ENCODE data around the gene SUMO4.

DNA sequence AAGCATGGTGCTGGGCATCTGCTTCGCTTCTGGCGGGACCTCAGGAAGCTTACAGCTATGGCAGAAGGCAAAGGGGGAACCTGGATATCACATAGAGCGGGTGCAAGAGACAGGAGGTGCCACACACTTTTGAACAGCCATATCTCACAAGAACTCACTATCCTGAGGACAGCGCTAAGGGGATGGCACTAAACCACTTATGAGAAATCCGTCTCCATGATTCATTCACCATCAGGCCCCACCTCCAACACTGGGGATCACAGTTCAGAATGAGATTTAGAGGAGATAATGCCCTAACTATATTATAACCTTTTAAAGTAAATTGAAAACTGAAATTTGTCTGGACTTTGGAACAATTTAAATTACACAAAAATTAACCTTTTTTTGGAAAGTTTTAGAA lies 37.8 kb upstream of the SUMO4 start:
- TF ChIP-seq, protein P1, sequence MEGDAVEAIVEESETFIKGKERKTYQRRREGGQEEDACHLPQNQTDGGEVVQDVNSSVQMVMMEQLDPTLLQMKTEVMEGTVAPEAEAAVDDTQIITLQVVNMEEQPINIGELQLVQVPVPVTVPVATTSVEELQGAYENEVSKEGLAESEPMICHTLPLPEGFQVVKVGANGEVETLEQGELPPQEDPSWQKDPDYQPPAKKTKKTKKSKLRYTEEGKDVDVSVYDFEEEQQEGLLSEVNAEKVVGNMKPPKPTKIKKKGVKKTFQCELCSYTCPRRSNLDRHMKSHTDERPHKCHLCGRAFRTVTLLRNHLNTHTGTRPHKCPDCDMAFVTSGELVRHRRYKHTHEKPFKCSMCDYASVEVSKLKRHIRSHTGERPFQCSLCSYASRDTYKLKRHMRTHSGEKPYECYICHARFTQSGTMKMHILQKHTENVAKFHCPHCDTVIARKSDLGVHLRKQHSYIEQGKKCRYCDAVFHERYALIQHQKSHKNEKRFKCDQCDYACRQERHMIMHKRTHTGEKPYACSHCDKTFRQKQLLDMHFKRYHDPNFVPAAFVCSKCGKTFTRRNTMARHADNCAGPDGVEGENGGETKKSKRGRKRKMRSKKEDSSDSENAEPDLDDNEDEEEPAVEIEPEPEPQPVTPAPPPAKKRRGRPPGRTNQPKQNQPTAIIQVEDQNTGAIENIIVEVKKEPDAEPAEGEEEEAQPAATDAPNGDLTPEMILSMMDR (conservative IDR thresholded peaks at IDR 0.05; ENCODE audit: low read depth, low read length) = no peak
- TF ChIP-seq POLR2A (IDR thresholded peaks at IDR 0.05; ENCODE audit: low read depth, low read length) (no peak), MXI1 (IDR thresholded peaks at IDR 0.05; ENCODE audit: borderline replicate concordance, low read depth, low read length) (no peak), RAD21 (IDR thresholded peaks at IDR 0.05; ENCODE audit: low read length) (no peak), CHD1 (IDR thresholded peaks at IDR 0.05; ENCODE audit: low read depth, low read length) (no peak), MAFK (IDR thresholded peaks at IDR 0.05; ENCODE audit: low read depth, low read length) (no peak)
- TF ChIP-seq, protein P2, sequence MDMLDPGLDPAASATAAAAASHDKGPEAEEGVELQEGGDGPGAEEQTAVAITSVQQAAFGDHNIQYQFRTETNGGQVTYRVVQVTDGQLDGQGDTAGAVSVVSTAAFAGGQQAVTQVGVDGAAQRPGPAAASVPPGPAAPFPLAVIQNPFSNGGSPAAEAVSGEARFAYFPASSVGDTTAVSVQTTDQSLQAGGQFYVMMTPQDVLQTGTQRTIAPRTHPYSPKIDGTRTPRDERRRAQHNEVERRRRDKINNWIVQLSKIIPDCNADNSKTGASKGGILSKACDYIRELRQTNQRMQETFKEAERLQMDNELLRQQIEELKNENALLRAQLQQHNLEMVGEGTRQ (IDR thresholded peaks at IDR 0.05; ENCODE audit: low read depth, low read length) = no peak
